ENCODE measurements around the gene CAMK2A.

The CAMK2A gene

GRCh38 chr5:150315245-150315644 is 25.7 kb upstream of the CAMK2A start:
- DNase-seq, result no peak

- DNase-seq, result no peak
Observed at GRCh38 chr5:150313921-150314716, 24.5 kb upstream of the CAMK2A start.

- DNase-seq, result no peak
Observed at GRCh38 chr5:150313501-150313900, 23.9 kb upstream of the CAMK2A start.

GRCh38 chr5:150312518-150312917 is 22.9 kb upstream of the CAMK2A start:
- DNase-seq, result no peak

DNA sequence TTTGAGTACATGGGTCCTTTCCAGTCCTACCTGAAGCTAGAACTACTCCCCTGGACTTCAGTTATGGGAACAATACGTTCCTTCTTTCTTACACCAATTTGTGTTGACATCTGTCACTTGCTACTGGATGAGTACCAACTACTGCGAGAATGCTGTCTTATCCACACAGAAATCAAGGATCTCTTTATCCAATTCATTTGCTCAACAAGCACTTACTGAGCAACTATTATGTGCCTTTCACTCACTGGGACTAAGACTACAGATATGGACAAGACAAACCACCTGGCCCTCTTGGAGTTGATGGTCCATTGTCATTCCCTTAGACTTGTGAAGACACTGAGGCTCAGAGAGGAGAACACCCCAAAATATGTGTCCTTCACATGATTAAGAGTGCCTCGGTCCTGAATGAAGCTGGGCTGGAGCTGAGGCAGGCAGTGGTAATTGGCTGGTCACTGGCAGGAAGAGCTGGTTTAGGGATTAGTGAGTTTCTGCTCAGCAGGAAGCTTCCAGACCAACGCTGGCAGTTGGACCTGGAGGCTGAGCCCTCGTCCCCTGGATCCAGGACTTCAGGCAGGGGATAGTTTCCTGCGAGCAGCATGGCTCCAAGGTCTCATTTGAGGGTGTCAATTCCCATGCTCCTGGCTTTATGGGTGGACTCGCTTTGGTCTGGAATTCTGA is 21.6 kb upstream of the CAMK2A start:
- DNase-seq, result no peak

GRCh38 chr5:150310246-150310645 is 20.7 kb upstream of the CAMK2A start:
- DNase-seq, result no peak

- no peak for DNase-seq
Observed at GRCh38 chr5:150309886-150310239, 20.3 kb upstream of the CAMK2A start.

GRCh38 chr5:150309101-150309885 is 19.7 kb upstream of the CAMK2A start:
- DNase-seq, result no peak

DNA sequence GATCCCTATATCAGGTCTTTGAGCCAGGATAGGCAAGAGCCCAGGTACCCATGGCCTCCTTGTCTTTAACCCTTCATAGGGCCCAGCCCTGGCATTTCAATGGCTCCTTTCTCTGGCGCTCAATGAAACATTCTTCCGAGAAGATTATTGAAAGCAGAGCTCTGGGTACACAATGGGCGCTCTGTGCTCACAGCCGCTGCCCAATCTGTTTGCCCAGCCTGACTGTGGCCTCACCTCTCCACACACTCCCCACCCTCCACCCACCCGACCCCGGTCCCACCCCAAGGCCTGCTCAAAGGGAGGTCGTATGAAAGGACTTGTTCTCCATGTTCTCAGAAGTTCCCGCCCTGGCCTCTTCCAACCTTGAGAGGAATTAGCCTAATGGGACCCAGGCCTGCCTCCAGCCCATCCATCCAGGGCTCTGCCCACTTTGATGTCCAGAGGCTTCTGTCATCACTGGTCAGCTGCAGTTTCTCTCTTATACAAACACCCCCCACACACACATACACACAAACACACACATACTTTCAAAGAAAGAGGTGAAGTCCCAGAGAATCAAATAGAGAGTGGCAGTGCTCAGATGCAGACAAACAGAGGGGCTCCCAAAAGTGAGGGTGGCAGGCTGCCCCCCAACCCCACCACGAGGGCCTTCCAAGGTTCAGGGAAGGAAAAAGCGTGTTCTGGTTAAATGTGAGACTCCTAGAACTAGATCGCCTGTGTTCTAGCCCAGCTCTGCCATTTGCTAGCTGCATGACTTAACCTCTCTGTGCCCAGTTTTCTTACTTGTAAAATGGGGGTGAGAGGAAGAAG is 18.2 kb upstream of the CAMK2A start:
- no peak for DNase-seq

DNA sequence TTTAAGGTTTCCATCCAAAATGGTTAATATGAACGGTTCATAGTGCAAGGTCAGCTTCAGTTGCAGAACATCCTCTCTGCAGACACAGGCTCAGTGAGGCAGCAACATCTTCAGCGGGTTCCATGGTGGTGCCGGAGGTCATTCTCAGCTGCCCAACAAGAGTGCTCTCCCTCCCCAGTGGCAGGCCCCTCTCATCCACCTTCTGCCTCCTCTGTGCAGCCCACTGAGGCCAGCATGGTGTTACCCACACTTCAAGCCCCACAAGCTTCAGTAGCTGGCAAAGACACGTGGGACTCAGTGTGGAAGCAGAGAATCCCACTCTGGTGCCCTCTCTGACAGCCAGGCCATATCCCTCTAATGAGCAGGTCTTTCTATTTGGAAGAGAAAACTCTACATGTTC is 17.2 kb upstream of the CAMK2A start:
- DNase-seq, result no peak

GRCh38 chr5:150305557-150305956 is 16.0 kb upstream of the CAMK2A start:
- no peak for DNase-seq

DNA sequence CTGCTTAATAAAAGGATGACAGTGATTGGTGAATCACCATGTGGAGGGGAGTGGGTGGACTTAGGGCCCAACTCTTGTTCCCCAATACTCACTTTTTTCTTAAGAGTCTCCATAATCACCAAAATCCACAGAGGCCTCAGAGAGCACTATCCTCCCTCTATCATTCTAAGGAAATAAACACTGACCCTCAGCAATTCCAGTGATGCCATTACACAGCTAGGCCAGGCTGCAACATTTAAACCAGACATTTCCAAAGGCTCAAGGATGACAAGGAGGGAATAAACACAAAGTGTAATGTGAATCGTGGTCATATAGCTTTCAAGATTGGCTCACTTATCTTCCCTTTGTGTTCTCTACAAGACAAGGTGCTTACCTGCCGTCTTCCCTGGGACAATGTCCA is 15.5 kb upstream of the CAMK2A start:
- no peak for DNase-seq

DNA sequence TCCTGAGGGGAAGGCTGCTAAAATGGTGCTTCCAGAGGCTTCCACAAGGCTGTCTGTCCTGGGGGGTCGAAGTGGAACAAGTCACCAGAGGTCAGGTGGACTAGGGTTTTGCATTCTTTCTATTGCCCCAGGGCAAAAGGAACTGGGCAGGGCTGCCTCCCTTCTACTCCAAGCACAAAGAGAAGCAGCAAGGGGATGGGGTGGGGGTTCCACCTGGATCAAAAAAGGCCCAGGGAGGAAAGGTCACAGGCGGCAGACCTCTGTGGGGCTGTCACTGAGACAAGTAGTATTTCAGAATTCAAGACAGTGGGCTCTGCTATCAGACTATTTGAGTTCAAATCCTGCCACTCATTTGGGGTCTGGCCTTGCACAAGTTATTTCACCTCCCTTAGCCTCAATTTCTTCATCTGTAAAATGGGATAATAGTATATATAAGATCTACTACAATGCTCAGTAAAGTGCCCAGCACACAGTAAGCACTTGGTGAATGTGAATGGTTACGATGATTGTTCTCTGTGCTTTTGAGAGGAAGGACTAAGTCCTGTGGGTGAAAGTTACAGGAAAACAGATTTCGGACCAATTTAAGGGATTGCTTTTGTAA is 15.0 kb upstream of the CAMK2A start:
- no peak for DNase-seq

DNA sequence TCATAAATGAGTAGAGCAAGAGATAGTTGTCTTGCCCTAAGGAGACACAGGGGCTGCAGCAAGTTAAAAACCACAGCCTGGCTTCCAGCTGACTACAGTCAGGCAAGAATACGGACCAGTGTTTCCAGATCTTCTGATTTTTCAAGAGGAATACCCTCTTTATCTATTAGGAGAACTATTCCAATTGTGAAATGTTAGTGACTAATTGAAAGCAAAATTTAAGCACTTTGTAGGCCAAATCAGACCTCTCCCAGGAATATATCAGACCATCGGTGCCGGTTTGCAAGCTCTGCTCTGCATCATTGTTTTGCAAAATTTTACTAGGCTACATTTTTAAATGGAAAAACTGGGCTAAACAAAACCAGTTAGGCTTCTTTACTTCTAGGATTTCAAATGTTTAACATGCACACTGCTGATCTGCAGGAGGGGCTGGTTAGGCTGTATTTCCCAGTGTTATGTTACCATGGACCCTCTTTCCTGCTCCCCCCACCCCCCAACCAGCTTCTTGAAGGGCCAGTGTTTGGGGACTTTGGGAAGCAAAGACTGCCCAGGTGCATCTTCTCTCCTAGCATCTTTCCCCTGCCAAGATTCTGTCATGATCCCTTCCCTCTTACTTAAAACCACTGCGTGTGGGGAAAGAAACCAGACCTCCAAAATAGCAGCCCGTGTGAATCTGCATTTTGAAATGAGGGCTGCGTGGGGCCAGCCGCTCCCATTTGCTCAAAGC is 14.2 kb upstream of the CAMK2A start:
- DNase-seq, result no peak

DNA sequence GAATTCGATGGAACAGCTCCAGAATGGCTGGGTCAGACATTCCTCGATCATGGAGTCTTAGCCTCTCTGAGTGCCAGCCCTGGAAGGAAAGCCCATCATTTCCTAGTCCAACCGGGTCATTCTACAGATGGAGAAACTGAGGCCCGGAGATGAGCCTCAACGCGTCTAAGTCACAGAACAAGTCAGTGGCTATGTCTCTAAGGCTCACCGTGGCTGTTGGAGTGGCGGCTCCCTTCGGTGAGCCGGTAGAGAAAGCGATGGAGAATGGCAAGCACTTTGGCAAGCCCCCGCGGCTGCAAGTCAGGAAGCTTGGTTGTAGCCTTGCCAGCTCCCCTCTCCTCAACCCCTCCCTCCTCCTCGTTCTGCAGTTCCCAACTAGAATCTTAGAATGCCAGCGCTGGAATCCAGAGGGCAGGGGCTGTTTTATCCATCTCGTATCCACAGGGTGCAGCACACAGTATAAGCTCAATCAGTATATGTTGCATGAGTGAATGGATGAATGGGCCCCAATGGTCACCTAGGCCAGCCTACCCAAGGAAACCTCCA is 13.6 kb upstream of the CAMK2A start:
- DNase-seq, result no peak

DNA sequence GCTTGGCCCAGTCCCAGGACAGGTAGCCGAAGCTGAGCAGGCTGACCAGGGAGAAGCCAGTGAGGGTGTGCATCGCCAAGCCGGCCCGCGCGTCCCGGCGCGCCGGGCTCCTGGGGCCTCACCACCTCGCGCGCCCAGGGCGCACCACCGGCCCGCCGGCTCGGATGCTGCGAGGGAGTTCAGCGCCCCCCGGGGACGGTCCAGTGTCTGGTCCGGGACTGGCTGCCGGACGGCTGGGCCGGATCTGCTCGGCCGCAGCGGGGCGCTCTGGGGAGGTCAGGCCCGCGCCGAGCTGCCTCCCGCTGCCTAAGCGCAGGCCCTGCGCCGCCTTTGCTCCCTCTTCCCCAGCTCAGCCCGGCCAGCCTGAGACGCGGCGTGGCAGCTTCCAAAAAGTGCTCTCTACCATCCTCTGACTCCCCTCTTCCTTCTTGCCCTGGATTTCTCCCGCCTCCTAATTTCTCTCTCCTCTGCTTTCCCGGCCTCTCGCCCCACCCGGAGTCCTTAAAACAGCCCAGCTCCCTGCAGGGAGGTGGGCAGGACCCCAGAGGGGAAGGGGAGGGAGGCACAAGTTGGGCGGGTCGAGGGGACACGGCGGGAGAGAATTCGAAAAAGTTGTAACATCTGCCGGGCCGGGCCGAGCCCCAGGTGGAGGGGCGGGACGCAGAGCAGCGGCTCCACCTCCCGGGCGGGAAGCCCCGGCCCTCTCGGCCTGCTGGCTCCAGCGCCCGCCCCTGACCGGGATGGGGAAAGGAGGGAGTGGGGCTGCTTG is 12.9 kb upstream of the CAMK2A start, which contains the start of gene ARSI:
TSS of gene ARSI (minus strand) at position 605 of the 769 bp plus-strand sequence. CDS start at position 73, 532 bp downstream.
- no peak for DNase-seq

DNA sequence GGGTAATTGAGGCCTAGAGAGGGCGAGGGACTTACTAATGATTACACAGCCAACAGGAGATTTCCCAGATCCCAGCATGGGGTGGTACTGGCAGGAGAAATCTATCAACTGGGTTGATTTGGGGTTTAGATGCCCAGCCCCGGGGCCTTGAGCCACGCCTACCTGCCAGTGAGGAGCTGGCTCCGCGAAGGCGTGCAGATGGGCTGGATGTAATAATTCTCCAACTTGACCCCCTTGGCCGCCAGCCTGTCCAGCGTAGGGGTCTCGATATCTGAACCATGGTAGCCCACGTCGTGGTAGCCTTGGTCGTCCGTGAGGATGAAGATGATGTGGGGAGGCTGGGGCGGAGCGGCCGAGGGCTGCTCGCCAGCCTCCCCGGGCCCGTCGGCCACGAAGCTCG is 12.3 kb upstream of the CAMK2A start:
- DNase-seq, result no peak

- no peak for DNase-seq
Observed at GRCh38 chr5:150301170-150301505, 11.6 kb upstream of the CAMK2A start.

- DNase-seq, result no peak
Observed at GRCh38 chr5:150300496-150301169, 11.1 kb upstream of the CAMK2A start.
